8988T (cell line): Measurements from ENCODE around the gene ENTREP3.

Experiments
- DNase-seq: peaks from one replicate; pipeline ENCODE4 v3.0.0; 2011

Gene ENTREP3

GRCh38 chr1:155277902-155278688 is 22.8 kb upstream of the ENTREP3 start:
- peak; percentile 79 for DNase-seq

- DNase-seq: peak; percentile 96
Observed at GRCh38 chr1:155277070-155277901, 22.0 kb upstream of the ENTREP3 start, which contains the start of gene HCN3. TSS of gene HCN3 (plus strand) at chr1:155277463. CDS start at chr1:155277591, 128 bp downstream.

GRCh38 chr1:155273343-155274245 is 18.3 kb upstream of the ENTREP3 start, which contains the start of gene CLK2:
TSS of gene CLK2 (minus strand) at chr1:155273504. CDS start at chr1:155270977, 2,527 bp downstream.
- peak; percentile 99 for DNase-seq

GRCh38 chr1:155272466-155273342 is 17.4 kb upstream of the ENTREP3 start:
- DNase-seq: no peak

GRCh38 chr1:155269381-155269780 is 14.1 kb upstream of the ENTREP3 start:
- DNase-seq: no peak

GRCh38 chr1:155268630-155269029 is 13.3 kb upstream of the ENTREP3 start:
- no peak for DNase-seq

- no peak for DNase-seq
Observed at GRCh38 chr1:155267373-155267772, 12.1 kb upstream of the ENTREP3 start.

GRCh38 chr1:155266553-155266952 is 11.3 kb upstream of the ENTREP3 start:
- no peak for DNase-seq

- DNase-seq: no peak
Observed at GRCh38 chr1:155263067-155263466, 7.8 kb upstream of the ENTREP3 start.

- peak; percentile 96 for DNase-seq
Observed at GRCh38 chr1:155261852-155262673, 6.8 kb upstream of the ENTREP3 start, which contains the start of gene SCAMP3. TSS of gene SCAMP3 (minus strand) at chr1:155262360. CDS start at chr1:155262151, 209 bp downstream.

GRCh38 chr1:155261493-155261851 is 6.2 kb upstream of the ENTREP3 start:
- DNase-seq: no peak

- no peak for DNase-seq
Observed at GRCh38 chr1:155260276-155260675, 5.0 kb upstream of the ENTREP3 start.

GRCh38 chr1:155256058-155256852 is 972 bp upstream of the ENTREP3 start:
- no peak for DNase-seq

GRCh38 chr1:155254714-155255242 is 505 bp downstream of the ENTREP3 start:
- DNase-seq: no peak

GRCh38 chr1:155254228-155254713 is 1.0 kb downstream of the ENTREP3 start:
- no peak for DNase-seq

- DNase-seq: no peak
Observed at GRCh38 chr1:155253797-155254196, 1.5 kb downstream of the ENTREP3 start.

- DNase-seq: no peak
Observed at GRCh38 chr1:155253208-155253607, 2.1 kb downstream of the ENTREP3 start.

GRCh38 chr1:155251566-155251965 is 3.7 kb downstream of the ENTREP3 start:
- DNase-seq: no peak
